SIG-M5 treated with dmso at 0.1 percent for 504 hours (cell line): ENCODE data around the gene DLX1.

ENCODE experiments used
- DNase-seq: peaks from one replicate; lab custom pipeline; 2025; ENCODE audit not compliant: unreplicated experiment; lab: John Stamatoyannopoulos, UW

DLX1 gene

GRCh38 chr2:172086241-172087206, 1.2 kb downstream of the DLX1 start:
- DNase-seq = no peak

- DNase-seq = no peak
Measured at GRCh38 chr2:172087207-172087779, 2.0 kb downstream of the DLX1 start.

- DNase-seq = no peak
Measured at GRCh38 chr2:172087780-172088244, 2.5 kb downstream of the DLX1 start.

GRCh38 chr2:172088245-172089004, 3.1 kb downstream of the DLX1 start:
- no peak for DNase-seq

- DNase-seq = no peak
Measured at GRCh38 chr2:172089005-172089504, 3.7 kb downstream of the DLX1 start.

GRCh38 chr2:172089633-172090032, 4.3 kb downstream of the DLX1 start:
- DNase-seq = no peak

- no peak for DNase-seq
Measured at GRCh38 chr2:172090044-172090961, 5.0 kb downstream of the DLX1 start.

GRCh38 chr2:172091000-172091641, 5.8 kb downstream of the DLX1 start:
- no peak for DNase-seq

GRCh38 chr2:172091761-172092566, 6.7 kb downstream of the DLX1 start:
- no peak for DNase-seq

GRCh38 chr2:172092716-172093415, 7.6 kb downstream of the DLX1 start:
- DNase-seq = no peak

GRCh38 chr2:172093416-172094293, 8.3 kb downstream of the DLX1 start:
- DNase-seq = peak; percentile 21

GRCh38 chr2:172094294-172095145, 9.2 kb downstream of the DLX1 start:
- peak; percentile 37 for DNase-seq

- peak; percentile 78 for DNase-seq
Measured at GRCh38 chr2:172095146-172095904, 10.0 kb downstream of the DLX1 start.

GRCh38 chr2:172095905-172096625, 10.8 kb downstream of the DLX1 start:
- no peak for DNase-seq
